Cardiac fibroblast (primary cell): ENCODE data around the gene OR1L1.

Source experiments
- DNase-seq, 2 donors: peaks; one replicate each; pipeline versions ENCODE4 v3.0.0 to v3.0.0-alpha.2; 2010; ENCODE audit warnings: low read depth in 2 of 2
- H3K4me3 ChIP-seq, 2 donors: replicated peaks in 1 of 2; 1 replicate in 1 of 2; 2 replicates in 1 of 2; pipeline ENCODE4 v1.5.1; 2011; ENCODE audit warnings: low read depth in 2 of 2, low read length in 2 of 2, mild to moderate bottlenecking in 2 of 2, moderate library complexity in 1 of 2
- TF ChIP-seq, protein P1 (sequence below): IDR thresholded peaks from one replicate; pipeline ENCODE4 v1.5.1; 2011; ENCODE audit warnings: low read depth, mild to moderate bottlenecking, low read length, inconsistent platforms

The OR1L1 gene

DNA sequence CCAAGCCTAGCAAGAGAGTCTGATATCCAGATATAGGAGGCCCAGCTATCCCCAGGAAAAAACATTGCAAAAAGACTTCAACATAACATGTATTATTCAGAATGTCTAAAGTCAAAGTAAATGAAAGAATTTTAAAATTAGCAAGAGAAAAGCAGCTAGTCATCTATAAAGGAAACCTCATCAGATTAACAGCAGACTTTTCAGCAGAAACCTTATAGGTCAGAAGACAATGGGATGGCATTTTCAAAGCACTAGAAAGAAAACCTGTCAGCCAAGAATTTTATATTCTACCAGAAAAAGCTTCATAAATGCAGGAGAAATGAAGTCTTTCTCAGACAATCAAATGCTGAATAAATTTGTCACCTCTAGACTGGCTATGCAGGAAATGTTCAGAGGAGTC, 23.3 kb downstream of the OR1L1 start:
- TF ChIP-seq, protein P1, sequence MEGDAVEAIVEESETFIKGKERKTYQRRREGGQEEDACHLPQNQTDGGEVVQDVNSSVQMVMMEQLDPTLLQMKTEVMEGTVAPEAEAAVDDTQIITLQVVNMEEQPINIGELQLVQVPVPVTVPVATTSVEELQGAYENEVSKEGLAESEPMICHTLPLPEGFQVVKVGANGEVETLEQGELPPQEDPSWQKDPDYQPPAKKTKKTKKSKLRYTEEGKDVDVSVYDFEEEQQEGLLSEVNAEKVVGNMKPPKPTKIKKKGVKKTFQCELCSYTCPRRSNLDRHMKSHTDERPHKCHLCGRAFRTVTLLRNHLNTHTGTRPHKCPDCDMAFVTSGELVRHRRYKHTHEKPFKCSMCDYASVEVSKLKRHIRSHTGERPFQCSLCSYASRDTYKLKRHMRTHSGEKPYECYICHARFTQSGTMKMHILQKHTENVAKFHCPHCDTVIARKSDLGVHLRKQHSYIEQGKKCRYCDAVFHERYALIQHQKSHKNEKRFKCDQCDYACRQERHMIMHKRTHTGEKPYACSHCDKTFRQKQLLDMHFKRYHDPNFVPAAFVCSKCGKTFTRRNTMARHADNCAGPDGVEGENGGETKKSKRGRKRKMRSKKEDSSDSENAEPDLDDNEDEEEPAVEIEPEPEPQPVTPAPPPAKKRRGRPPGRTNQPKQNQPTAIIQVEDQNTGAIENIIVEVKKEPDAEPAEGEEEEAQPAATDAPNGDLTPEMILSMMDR, result no peak
- DNase-seq, result no peak
- no peak overlapping the region for H3K4me3 ChIP-seq

DNA sequence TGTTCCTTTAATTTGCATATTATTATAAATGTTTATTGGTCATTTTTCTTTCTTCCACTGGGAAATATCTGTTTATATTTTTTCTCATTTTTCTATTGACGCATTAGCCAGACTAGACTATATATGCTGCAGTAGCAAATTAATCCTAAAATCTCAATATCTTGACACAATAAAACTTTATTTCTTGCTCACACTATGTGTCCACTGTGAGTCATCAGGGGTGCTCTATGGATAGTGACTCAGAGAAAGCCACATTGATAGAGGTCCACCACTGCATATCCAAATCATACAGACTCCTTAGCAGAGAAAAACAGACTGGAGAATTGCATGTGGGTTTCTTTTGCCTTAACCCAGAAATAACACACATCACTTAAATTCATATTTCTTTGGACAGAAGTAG, 34.2 kb downstream of the OR1L1 start:
- TF ChIP-seq, protein P1, result no peak
- no peak overlapping the region for H3K4me3 ChIP-seq
- DNase-seq, result peak in 1 of 2 donors; percentile 12
